ENCODE results near the gene ETV1. TPM values are rescaled to one million over a fixed set of nuclear protein-coding genes. Genes with fewer than 3 reads are reported as not detected.

ETV1 gene
- total RNA-seq, 1 experiment from 2014 or later, result 68.5 TPM

GRCh38 chr7:13992596-13992964 lies 3.1 kb upstream of the ETV1 start:
- Histone ChIP-seq H3K27ac (ENCODE audit: insufficient read length, low read depth, low read length) (peak overlapping the region; percentile 93), H2BK120ac (ENCODE audit: low read depth, low read length, poor library complexity, severe bottlenecking) (no peak overlapping the region), H3T11ph (ENCODE audit: low read length) (no peak overlapping the region), H3K14ac (ENCODE audit: insufficient read depth, low read length) (no peak overlapping the region), H4K8ac (replicated peaks; ENCODE audit: insufficient read length, low read depth, low read length) (no peak overlapping the region), H4K20me1 (ENCODE audit: control insufficient read depth, insufficient read depth, insufficient read length) (no peaks in the 10 kb centered on the region), H2AK5ac (ENCODE audit: insufficient read length, low read length) (no peak overlapping the region), H3K9ac (ENCODE audit: extremely low read depth, insufficient read length, low read length) (no peak overlapping the region), H3K79me2 (ENCODE audit: insufficient read depth, low read length) (no peaks in the 10 kb centered on the region; the same call in 1 of the 2 replicates), H2AFZ (ENCODE audit: low read length) (peak overlapping the region; percentile 26), H3K23ac (ENCODE audit: insufficient read length, low read depth, low read length) (no peak overlapping the region), H3K23me2 (ENCODE audit: insufficient read length, low read depth, low read length, poor library complexity, severe bottlenecking) (peaks cover 19% of the 10 kb centered on the region), H3K79me1 (ENCODE audit: insufficient read depth, low read depth, low read length, poor library complexity, severe bottlenecking) (no peaks in the 10 kb centered on the region), H3K27me3 (ENCODE audit: insufficient read depth, low read length) (no peaks in the 10 kb centered on the region), H4K91ac (ENCODE audit: insufficient read length, low read depth, low read length) (no peak overlapping the region), H2BK20ac (ENCODE audit: low read depth, low read length, poor library complexity, severe bottlenecking) (no peak overlapping the region), H3K4me1 (ENCODE audit: insufficient read depth, low read length) (no peaks in the 10 kb centered on the region), H3K4me2 (ENCODE audit: insufficient read depth, insufficient read length, low read length) (peak overlapping the region; percentile 93), H3K56ac (ENCODE audit: insufficient read length, low read depth, low read length) (no peak overlapping the region), H2BK15ac (ENCODE audit: low read depth, low read length) (no peak overlapping the region), H3K9me3 (ENCODE audit: control insufficient read depth, low read depth, low read length) (no peaks in the 10 kb centered on the region), H2BK12ac (ENCODE audit: insufficient read length, low read depth, low read length) (no peak overlapping the region), H4K5ac (ENCODE audit: insufficient read length, low read depth, low read length) (no peak overlapping the region), H3K18ac (ENCODE audit: insufficient read length, low read depth, low read length) (no peak overlapping the region), H3K4ac (ENCODE audit: low read depth, low read length) (no peak overlapping the region), H2BK5ac (ENCODE audit: insufficient read length, low read length) (no peak overlapping the region)
- Mint-ChIP-seq H3K36me3 (ENCODE audit: insufficient read depth in 1 of 3, low read depth in 3 of 3) (no peaks in the 10 kb centered on the region), H3K27me3 (ENCODE audit: low read depth) (no peaks in the 10 kb centered on the region), H3K27ac (no peak overlapping the region), H3K9me3 (no peaks in the 10 kb centered on the region), H3K4me3 (no peak overlapping the region), H3K4me1 (peaks cover 4 to 5% of the 10 kb centered on the region in 2 experiments)
- WGBS (ENCODE audit: extremely low coverage, insufficient read length, low lambda C conversion rate), result no CpG with 5 or more reads among the region's 1 CpG
- DNase-seq, result no peak
- TF ChIP-seq, protein P1, sequence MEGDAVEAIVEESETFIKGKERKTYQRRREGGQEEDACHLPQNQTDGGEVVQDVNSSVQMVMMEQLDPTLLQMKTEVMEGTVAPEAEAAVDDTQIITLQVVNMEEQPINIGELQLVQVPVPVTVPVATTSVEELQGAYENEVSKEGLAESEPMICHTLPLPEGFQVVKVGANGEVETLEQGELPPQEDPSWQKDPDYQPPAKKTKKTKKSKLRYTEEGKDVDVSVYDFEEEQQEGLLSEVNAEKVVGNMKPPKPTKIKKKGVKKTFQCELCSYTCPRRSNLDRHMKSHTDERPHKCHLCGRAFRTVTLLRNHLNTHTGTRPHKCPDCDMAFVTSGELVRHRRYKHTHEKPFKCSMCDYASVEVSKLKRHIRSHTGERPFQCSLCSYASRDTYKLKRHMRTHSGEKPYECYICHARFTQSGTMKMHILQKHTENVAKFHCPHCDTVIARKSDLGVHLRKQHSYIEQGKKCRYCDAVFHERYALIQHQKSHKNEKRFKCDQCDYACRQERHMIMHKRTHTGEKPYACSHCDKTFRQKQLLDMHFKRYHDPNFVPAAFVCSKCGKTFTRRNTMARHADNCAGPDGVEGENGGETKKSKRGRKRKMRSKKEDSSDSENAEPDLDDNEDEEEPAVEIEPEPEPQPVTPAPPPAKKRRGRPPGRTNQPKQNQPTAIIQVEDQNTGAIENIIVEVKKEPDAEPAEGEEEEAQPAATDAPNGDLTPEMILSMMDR (conservative IDR thresholded peaks at IDR 0.05), result no peak
